Bronchial epithelial cell (primary cell): Measurements from ENCODE around the gene ZNF76. TPM values are rescaled to one million over a fixed set of nuclear protein-coding genes. Genes with fewer than 3 reads are reported as not detected.

ENCODE experiments used
- DNase-seq: peaks from one replicate; pipeline ENCODE4 v3.0.0-alpha.2; 2010; ENCODE audit warnings: low read depth
- FAIRE-seq: peaks from 2 replicates; lab custom pipeline; 2011; peaks lifted over from hg19 to GRCh38; lab: Jason Lieb, UNC
- H3K27me3 ChIP-seq: 2 replicates; pipeline ENCODE4 v1.5.1; 2011; ENCODE audit warnings: low read length; ENCODE audit not compliant: control insufficient read depth, insufficient read depth
- H3K36me3 ChIP-seq: 2 replicates; pipeline ENCODE4 v1.5.1; 2011; ENCODE audit warnings: low read length; ENCODE audit not compliant: control insufficient read depth, insufficient read depth
- H3K4me3 ChIP-seq: 2 replicates; pipeline ENCODE4 v1.5.1; 2011; ENCODE audit warnings: mild to moderate bottlenecking, low read depth, low read length, control low read depth
- total RNA-seq: library from RNA; depleted of rRNA; stranded (reverse); fragments of >200 nt; gene quantifications from 2 replicates; pipeline ENCODE4 v1.2.1, GENCODE V29; 2014
- TF ChIP-seq, protein P1 (sequence below): IDR thresholded peaks from 2 replicates; pipeline ENCODE4 v1.5.1; 2011; ENCODE audit warnings: mild to moderate bottlenecking, moderate library complexity, low read length, control low read depth, inconsistent platforms; ENCODE audit not compliant: insufficient read depth, severe bottlenecking

ZNF76 gene
- total RNA-seq, 1 donor from 2014 or later = 5.3 TPM

- H3K4me3 ChIP-seq = no peak overlapping the region
- DNase-seq = no peak
- no peak for FAIRE-seq
- no peaks in the 10 kb centered on the region for H3K27me3 ChIP-seq
- TF ChIP-seq, protein P1, sequence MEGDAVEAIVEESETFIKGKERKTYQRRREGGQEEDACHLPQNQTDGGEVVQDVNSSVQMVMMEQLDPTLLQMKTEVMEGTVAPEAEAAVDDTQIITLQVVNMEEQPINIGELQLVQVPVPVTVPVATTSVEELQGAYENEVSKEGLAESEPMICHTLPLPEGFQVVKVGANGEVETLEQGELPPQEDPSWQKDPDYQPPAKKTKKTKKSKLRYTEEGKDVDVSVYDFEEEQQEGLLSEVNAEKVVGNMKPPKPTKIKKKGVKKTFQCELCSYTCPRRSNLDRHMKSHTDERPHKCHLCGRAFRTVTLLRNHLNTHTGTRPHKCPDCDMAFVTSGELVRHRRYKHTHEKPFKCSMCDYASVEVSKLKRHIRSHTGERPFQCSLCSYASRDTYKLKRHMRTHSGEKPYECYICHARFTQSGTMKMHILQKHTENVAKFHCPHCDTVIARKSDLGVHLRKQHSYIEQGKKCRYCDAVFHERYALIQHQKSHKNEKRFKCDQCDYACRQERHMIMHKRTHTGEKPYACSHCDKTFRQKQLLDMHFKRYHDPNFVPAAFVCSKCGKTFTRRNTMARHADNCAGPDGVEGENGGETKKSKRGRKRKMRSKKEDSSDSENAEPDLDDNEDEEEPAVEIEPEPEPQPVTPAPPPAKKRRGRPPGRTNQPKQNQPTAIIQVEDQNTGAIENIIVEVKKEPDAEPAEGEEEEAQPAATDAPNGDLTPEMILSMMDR = no peak
- H3K36me3 ChIP-seq = no peaks in the 10 kb centered on the region
Measured at GRCh38 chr6:35253249-35253648, 6.3 kb upstream of the ZNF76 start.

GRCh38 chr6:35258336-35258735 is 1.2 kb upstream of the ZNF76 start:
- FAIRE-seq (no peak), DNase-seq (no peak)
- no peaks in the 10 kb centered on the region for H3K27me3 ChIP-seq

DNA sequence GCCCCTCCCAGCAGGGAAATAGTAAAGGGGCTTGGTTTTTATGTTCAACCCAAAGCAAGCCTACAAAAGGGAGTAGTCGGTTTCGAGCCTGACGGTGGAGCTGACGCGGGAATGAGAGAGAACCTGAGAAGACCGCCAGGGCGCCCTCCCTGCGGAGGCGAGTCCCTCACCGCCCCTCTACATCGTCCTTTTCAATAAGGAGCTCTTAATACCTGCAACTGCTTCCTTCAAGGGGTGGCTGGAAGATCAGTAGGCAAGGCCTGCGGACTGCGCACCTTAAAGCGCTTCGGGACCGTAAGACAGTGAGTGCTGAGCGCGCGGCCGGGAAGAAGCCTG is 709 bp upstream of the ZNF76 start:
- FAIRE-seq (no peak), DNase-seq (peak; percentile 51)
- H3K36me3 ChIP-seq = no peaks in the 10 kb centered on the region

More at GRCh38 chr6:35258336-35258735, 1.2 kb upstream of the ZNF76 start:
- TF ChIP-seq, protein P1 = no peak
- Histone ChIP-seq H3K4me3 (peak overlapping the region; percentile 88), H3K36me3 (no peaks in the 10 kb centered on the region)

DNA sequence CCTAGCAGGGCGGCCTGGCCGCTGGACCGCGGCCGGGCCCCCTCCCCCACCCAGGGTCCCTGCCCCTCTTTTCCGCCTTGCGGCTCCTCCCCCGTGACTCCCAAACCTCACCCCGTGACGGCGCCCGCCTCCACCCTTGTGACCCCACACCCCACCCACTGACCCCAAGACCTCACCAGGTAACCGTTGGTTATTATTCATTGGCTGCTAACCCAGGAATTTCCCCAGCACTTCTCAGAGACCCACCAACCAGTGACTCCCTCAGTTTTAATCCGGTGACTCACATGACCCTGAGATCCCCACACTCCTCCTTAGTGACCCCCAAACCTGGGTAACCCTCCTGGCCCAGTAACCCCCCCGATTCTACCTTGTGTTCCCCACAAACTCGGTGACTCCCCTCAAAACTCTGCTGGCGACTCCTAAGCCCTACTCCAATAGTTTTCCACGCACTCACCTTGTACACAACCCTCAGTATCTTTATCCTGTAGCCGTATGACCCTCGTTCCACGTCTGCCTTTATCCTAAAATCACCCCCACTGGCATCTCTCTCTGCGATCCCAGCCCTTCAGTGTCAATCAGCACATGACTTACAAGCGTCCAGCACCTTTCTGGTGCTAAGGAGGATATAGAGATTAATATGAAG is 534 bp downstream of the ZNF76 start:
- H3K27me3 ChIP-seq = no peaks in the 10 kb centered on the region
- peak; percentile 82 for DNase-seq
- no peaks in the 10 kb centered on the region for H3K36me3 ChIP-seq
- TF ChIP-seq, protein P1 = no peak
- no peak for FAIRE-seq
- H3K4me3 ChIP-seq = peak overlapping the region; percentile 88

More for the DNA sequence above, 709 bp upstream of the ZNF76 start:
- Histone ChIP-seq H3K4me3 (peak overlapping the region; percentile 88), H3K27me3 (no peaks in the 10 kb centered on the region)
- TF ChIP-seq, protein P1 = peak; percentile 4

DNA sequence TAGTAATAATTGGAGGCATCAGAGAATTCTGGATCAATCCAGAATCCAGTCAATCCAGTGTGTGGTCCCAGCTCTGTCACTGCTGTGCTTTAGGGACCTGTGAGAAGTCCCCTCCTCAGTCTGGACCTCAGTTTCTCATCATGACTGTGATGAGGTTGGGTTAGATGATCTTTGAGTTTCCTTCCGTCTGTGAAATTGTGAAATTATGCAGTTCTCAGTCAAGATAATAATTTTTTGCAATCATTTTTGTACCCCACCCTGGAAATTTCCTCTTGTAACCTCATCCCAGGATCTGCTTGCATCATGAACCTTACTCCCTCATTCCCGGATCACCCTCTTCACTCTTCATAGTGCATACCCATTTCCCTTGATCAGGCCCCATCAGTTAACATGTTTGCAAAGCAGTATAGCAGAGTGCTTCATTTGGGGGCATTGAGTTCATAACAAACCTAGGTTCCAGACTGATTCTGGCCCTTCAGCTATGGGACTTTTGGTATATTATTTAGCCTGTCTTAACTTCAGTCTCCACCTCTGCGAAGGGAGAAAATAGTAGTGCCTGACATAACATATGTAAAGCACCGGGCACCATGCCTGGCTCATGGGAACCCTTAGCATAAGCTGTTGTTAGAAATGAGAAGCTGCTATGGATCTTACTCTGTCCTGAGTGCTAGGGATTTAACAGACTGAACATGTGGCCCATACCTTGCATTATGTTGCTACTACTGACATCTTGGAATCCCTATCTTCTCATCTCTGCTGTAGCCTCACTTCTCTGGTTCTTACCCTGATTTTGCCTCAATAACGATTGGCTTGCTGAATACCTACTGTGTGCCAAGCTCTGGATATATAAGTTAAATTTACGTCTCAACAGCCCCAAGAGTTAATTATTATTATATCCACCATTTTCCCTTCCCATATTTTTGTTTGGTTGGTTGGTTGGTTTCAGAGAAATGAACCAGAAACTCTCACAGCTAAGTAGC is 1.3 kb downstream of the ZNF76 start:
- TF ChIP-seq, protein P1 = no peak
- H3K27me3 ChIP-seq = no peaks in the 10 kb centered on the region
- no peak for FAIRE-seq
- no peaks in the 10 kb centered on the region for H3K36me3 ChIP-seq
- peak overlapping the region; percentile 88 for H3K4me3 ChIP-seq
- DNase-seq = no peak
